Neural cell (in vitro differentiated cells): ENCODE measurements around the gene ZDHHC14. TPM values are rescaled to one million over a fixed set of nuclear protein-coding genes. Genes with fewer than 3 reads are reported as not detected.

ENCODE experiments used
- H2AFZ ChIP-seq: fragments of 200-600, 300-800 bp; sonication (generic), shearing (Covaris generic); 2 replicates; pipeline ENCODE4 v1.6.0; 2014; ENCODE audit warnings: low read depth, mild to moderate bottlenecking, antibody characterized with exemption, low read length, moderate library complexity
- H3F3A ChIP-seq: fragments of 200-600 bp; shearing (Covaris generic); 2 replicates; pipeline ENCODE4 v1.6.1; 2016; ENCODE audit warnings: mild to moderate bottlenecking, moderate library complexity, mixed read lengths, antibody characterized with exemption, low read length; ENCODE audit not compliant: insufficient read depth, poor library complexity, severe bottlenecking
- H3K27ac ChIP-seq: fragments of 200-600, 300-800 bp; sonication (generic), shearing (Covaris generic); 2 replicates; pipeline ENCODE4 v1.5.1; 2014; ENCODE audit warnings: mild to moderate bottlenecking, low read length, moderate library complexity
- H3K27me3 ChIP-seq: fragments of 300-800, 200-600 bp; sonication (generic), shearing (Covaris generic); 2 replicates; pipeline ENCODE4 v1.6.0; 2014; ENCODE audit warnings: mild to moderate bottlenecking, low read depth, low read length, moderate library complexity; ENCODE audit not compliant: insufficient read depth
- H3K36me3 ChIP-seq: fragments of 300-800, 200-600 bp; sonication (generic), shearing (Covaris generic); 2 replicates; pipeline ENCODE4 v1.5.1; 2014; ENCODE audit warnings: mild to moderate bottlenecking, antibody characterized with exemption, low read length, moderate library complexity; ENCODE audit not compliant: insufficient read depth
- H3K4me2 ChIP-seq: fragments of 300-800, 200-600 bp; sonication (generic), shearing (Covaris generic); 2 replicates; pipeline ENCODE4 v1.6.0; 2014; ENCODE audit warnings: mild to moderate bottlenecking, low read length
- H3K4me3 ChIP-seq: fragments of 300-800, 200-600 bp; sonication (generic), shearing (Covaris generic); 2 replicates; pipeline ENCODE4 v1.5.1; 2014; ENCODE audit warnings: mild to moderate bottlenecking, low read length, moderate library complexity
- H3K79me2 ChIP-seq: fragments of 200-600 bp; shearing (Covaris generic); replicated peaks from 2 replicates; pipeline ENCODE4 v1.6.0; 2014; ENCODE audit warnings: mild to moderate bottlenecking, low read length, moderate library complexity; ENCODE audit not compliant: insufficient read depth
- H3K9ac ChIP-seq: fragments of 300-800, 200-600 bp; sonication (generic), shearing (Covaris generic); 2 replicates; pipeline ENCODE4 v1.6.1; 2016; ENCODE audit warnings: mild to moderate bottlenecking, low read length, mixed read lengths
- H3K9me2 ChIP-seq: fragments of 200-600 bp; shearing (Covaris generic); 2 replicates; pipeline ENCODE4 v1.6.1; 2016; ENCODE audit warnings: mild to moderate bottlenecking, low read length, mixed read lengths; ENCODE audit not compliant: insufficient read depth
- H3K9me3 ChIP-seq: fragments of 200-600, 300-800 bp; sonication (generic), shearing (Covaris generic); 2 replicates; pipeline ENCODE4 v1.6.1; 2016; ENCODE audit warnings: mild to moderate bottlenecking, mixed run types, low read length, moderate library complexity, mixed read lengths
- H4K20me1 ChIP-seq: fragments of 200-600 bp; shearing (Covaris generic); 2 replicates; pipeline ENCODE4 v1.6.1; 2016; ENCODE audit warnings: mild to moderate bottlenecking, mixed run types; ENCODE audit not compliant: insufficient read depth
- CTCF ChIP-seq: fragments of 450-650 bp; IDR thresholded peaks from 2 replicates; pipeline ENCODE4 v1.5.1; 2014; ENCODE audit warnings: antibody characterized with exemption, mild to moderate bottlenecking, moderate library complexity; ENCODE audit not compliant: poor library complexity, severe bottlenecking
- EP300 ChIP-seq: fragments of 450-650 bp; conservative IDR thresholded peaks from 2 replicates; pipeline ENCODE4 v1.6.1; 2014; ENCODE audit warnings: antibody characterized with exemption, mild to moderate bottlenecking, moderate library complexity; ENCODE audit not compliant: poor library complexity, severe bottlenecking
- EZH2 ChIP-seq: fragments of 200-600, 300-800 bp; shearing (Covaris generic), sonication (generic); IDR thresholded peaks from 2 replicates; pipeline ENCODE4 v1.6.1; 2014; ENCODE audit warnings: antibody characterized with exemption, low read length, borderline replicate concordance, mild to moderate bottlenecking; ENCODE audit not compliant: insufficient read depth, poor library complexity, severe bottlenecking
- MXI1 ChIP-seq: fragments of 450-650 bp; conservative IDR thresholded peaks from 2 replicates; pipeline ENCODE4 v1.6.1; 2014; ENCODE audit warnings: antibody characterized with exemption, mild to moderate bottlenecking; ENCODE audit not compliant: poor library complexity, severe bottlenecking
- POLR2AphosphoS5 ChIP-seq: IDR thresholded peaks from 2 replicates; pipeline ENCODE4 v1.6.1; 2012
- RAD21 ChIP-seq: fragments of 450-650 bp; conservative IDR thresholded peaks from 2 replicates; pipeline ENCODE4 v1.6.1; 2014; ENCODE audit warnings: antibody characterized with exemption, mild to moderate bottlenecking, moderate library complexity
- SMC3 ChIP-seq: fragments of 450-650 bp; conservative IDR thresholded peaks from 2 replicates; pipeline ENCODE4 v1.6.1; 2014; ENCODE audit warnings: antibody characterized with exemption, mild to moderate bottlenecking, moderate library complexity; ENCODE audit not compliant: poor library complexity
- TAF1 ChIP-seq: IDR thresholded peaks from 2 replicates; pipeline ENCODE4 v1.6.1; 2012; ENCODE audit warnings: low read depth
- polyA plus RNA-seq: library from polyadenylated mRNA; depleted of rRNA; stranded (reverse); fragments of >200 nt; gene quantifications from 2 replicates; pipeline ENCODE4 v1.2.3, GENCODE V29; 2014
- TF ChIP-seq, protein P1 (sequence below): IDR thresholded peaks from 2 replicates; pipeline ENCODE4 v1.6.1; 2012; ENCODE audit warnings: borderline replicate concordance

Gene ZDHHC14
- polyA plus RNA-seq, 1 donor from 2014 or later, result 4.1 TPM

- Histone ChIP-seq H3K36me3 (no peaks in the 10 kb centered on the region), H3F3A (no peaks in the 10 kb centered on the region), H3K27ac (no peak overlapping the region), H4K20me1 (no peaks in the 10 kb centered on the region), H3K4me2 (no peak overlapping the region), H2AFZ (no peak overlapping the region), H3K4me3 (no peak overlapping the region), H3K9me3 (no peaks in the 10 kb centered on the region), H3K9me2 (no peaks in the 10 kb centered on the region), H3K79me2 (no peaks in the 10 kb centered on the region), H3K27me3 (no peaks in the 10 kb centered on the region), H3K9ac (no peak overlapping the region)
- no peak for TF ChIP-seq EZH2
- TF ChIP-seq EP300, result no peak
- TF ChIP-seq TAF1, result no peak
- TF ChIP-seq, protein P1, sequence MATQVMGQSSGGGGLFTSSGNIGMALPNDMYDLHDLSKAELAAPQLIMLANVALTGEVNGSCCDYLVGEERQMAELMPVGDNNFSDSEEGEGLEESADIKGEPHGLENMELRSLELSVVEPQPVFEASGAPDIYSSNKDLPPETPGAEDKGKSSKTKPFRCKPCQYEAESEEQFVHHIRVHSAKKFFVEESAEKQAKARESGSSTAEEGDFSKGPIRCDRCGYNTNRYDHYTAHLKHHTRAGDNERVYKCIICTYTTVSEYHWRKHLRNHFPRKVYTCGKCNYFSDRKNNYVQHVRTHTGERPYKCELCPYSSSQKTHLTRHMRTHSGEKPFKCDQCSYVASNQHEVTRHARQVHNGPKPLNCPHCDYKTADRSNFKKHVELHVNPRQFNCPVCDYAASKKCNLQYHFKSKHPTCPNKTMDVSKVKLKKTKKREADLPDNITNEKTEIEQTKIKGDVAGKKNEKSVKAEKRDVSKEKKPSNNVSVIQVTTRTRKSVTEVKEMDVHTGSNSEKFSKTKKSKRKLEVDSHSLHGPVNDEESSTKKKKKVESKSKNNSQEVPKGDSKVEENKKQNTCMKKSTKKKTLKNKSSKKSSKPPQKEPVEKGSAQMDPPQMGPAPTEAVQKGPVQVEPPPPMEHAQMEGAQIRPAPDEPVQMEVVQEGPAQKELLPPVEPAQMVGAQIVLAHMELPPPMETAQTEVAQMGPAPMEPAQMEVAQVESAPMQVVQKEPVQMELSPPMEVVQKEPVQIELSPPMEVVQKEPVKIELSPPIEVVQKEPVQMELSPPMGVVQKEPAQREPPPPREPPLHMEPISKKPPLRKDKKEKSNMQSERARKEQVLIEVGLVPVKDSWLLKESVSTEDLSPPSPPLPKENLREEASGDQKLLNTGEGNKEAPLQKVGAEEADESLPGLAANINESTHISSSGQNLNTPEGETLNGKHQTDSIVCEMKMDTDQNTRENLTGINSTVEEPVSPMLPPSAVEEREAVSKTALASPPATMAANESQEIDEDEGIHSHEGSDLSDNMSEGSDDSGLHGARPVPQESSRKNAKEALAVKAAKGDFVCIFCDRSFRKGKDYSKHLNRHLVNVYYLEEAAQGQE, result no peak
- no peak for TF ChIP-seq RAD21
- TF ChIP-seq MXI1, result no peak
- no peak for TF ChIP-seq SMC3
- no peak for TF ChIP-seq POLR2AphosphoS5
Measured at GRCh38 chr6:157715728-157716164, 334.8 kb downstream of the ZDHHC14 start.

DNA sequence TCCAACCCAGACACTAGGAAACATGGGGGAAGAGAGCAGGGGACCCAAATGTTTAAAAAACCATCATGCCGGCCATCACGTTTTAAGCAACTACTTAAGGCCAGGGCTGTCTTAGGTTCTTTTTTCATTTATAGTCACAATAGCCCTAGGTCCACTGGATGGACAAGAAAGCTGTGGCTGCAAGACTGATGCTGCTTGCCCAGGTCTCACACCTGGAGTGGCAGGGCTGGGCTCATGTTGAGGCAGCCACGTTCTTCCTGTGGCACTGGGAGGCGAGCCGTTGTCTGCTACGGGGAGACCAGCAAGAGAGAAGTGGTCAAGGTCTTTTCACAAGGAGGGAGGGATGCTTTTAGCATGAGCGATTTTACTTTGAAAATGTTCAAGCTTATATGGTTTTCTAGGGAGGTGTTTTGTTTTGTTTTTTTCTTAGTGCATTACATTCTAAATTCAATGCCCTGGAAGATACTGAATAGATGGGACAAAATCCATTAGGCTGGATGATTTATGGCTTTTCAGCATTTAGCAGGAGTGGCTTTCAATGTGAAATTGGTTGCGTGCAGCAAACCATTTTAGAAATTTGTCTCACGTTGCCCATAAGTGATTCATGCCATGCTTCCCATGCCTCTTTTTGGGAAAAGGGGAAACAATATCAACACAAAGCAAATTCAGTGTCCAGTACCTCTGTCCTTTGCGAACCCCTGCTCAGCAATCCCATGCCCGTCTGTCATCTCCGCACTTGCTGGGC, 335.4 kb downstream of the ZDHHC14 start:
- Histone ChIP-seq H3K9me2 (no peaks in the 10 kb centered on the region), H3K4me3 (no peak overlapping the region), H3K9ac (no peak overlapping the region), H2AFZ (no peak overlapping the region), H3K9me3 (no peaks in the 10 kb centered on the region), H3K4me2 (no peak overlapping the region), H4K20me1 (no peaks in the 10 kb centered on the region), H3K79me2 (no peaks in the 10 kb centered on the region), H3K36me3 (no peaks in the 10 kb centered on the region), H3F3A (no peaks in the 10 kb centered on the region), H3K27me3 (no peaks in the 10 kb centered on the region), H3K27ac (no peak overlapping the region)
- TF ChIP-seq, protein P1, result no peak
- TF ChIP-seq CTCF (no peak), TAF1 (no peak), POLR2AphosphoS5 (no peak), MXI1 (no peak), SMC3 (no peak), EP300 (no peak)
